ENCODE measurements around the gene PSKH1. TPM values are rescaled to one million over a fixed set of nuclear protein-coding genes. Genes with fewer than 3 reads are reported as not detected.
A peak's percentile ranks its signal among the peaks of the same experiment; 100 is the strongest.
"Not testable (repeated sequence)": the region's sequence is repeated elsewhere in the genome, so short reads cannot be mapped to it uniquely, and the experiment has no call there.

Gene PSKH1
- polyA plus RNA-seq, 4 donors, result 13.8 to 29.2 (median 23.6) TPM

GRCh38 chr16:67934306-67935100 is 41.4 kb downstream of the PSKH1 start:
- no peaks in the 10 kb centered on the region for H3K9me3 ChIP-seq (ENCODE audit: control insufficient read depth in 2 of 2, insufficient read depth in 1 of 2, low read depth in 1 of 2, low read length in 1 of 2)
- FAIRE-seq (no peak), DNase-seq (no peak)
- H3K4me3 ChIP-seq (ENCODE audit: low read depth in 1 of 3, low read length in 3 of 3), result peak overlapping the region in 1 of 3 donors; percentile 90
- peaks cover 0 to 69% (median 2%) of the 10 kb centered on the region in 3 donors for H3K36me3 ChIP-seq (ENCODE audit: control insufficient read depth in 3 of 3, insufficient read depth in 2 of 3, low read depth in 1 of 3, low read length in 3 of 3)
- H3K27ac ChIP-seq (ENCODE audit: low read depth in 1 of 3, low read length in 2 of 3), result no peak overlapping the region
- no peaks in the 10 kb centered on the region for H3K27me3 ChIP-seq (ENCODE audit: control insufficient read depth in 3 of 3, insufficient read depth in 3 of 3, low read length in 3 of 3)
- peaks cover 5 to 19% (median 8%) of the 10 kb centered on the region in 3 donors for H3K4me1 ChIP-seq (ENCODE audit: control insufficient read depth in 3 of 3, insufficient read depth in 2 of 3, low read depth in 1 of 3, low read length in 2 of 3)
- 72 to 83% (median 75%) methylated on average over 13 of the region's 13 CpGs for WGBS, 3 donors

- no peaks in the 10 kb centered on the region for H3K9me3 ChIP-seq (ENCODE audit: control insufficient read depth in 2 of 2, insufficient read depth in 1 of 2, low read depth in 1 of 2, low read length in 1 of 2)
- H3K27ac ChIP-seq (ENCODE audit: low read depth in 1 of 3, low read length in 2 of 3), result peak overlapping the region in 2 of 3 donors; percentile 9 to 95
- no peak for DNase-seq
- 49 to 59% (median 59%) methylated on average over 13 of the region's 13 CpGs for WGBS, 3 donors
- H3K36me3 ChIP-seq (ENCODE audit: control insufficient read depth in 3 of 3, insufficient read depth in 2 of 3, low read depth in 1 of 3, low read length in 3 of 3), result peaks cover 0 to 69% (median 2%) of the 10 kb centered on the region in 3 donors
- peak overlapping the region in 2 of 3 donors; percentile 85 to 90 for H3K4me3 ChIP-seq (ENCODE audit: low read depth in 1 of 3, low read length in 3 of 3)
- no peak for FAIRE-seq
- peaks cover 5 to 19% (median 8%) of the 10 kb centered on the region in 3 donors for H3K4me1 ChIP-seq (ENCODE audit: control insufficient read depth in 3 of 3, insufficient read depth in 2 of 3, low read depth in 1 of 3, low read length in 2 of 3)
- no peaks in the 10 kb centered on the region for H3K27me3 ChIP-seq (ENCODE audit: control insufficient read depth in 3 of 3, insufficient read depth in 3 of 3, low read length in 3 of 3)
Measured at GRCh38 chr16:67935101-67935401, 42.0 kb downstream of the PSKH1 start.

GRCh38 chr16:67935402-67936123 is 42.5 kb downstream of the PSKH1 start:
- peaks cover 5 to 19% (median 8%) of the 10 kb centered on the region in 3 donors for H3K4me1 ChIP-seq (ENCODE audit: control insufficient read depth in 3 of 3, insufficient read depth in 2 of 3, low read depth in 1 of 3, low read length in 2 of 3)
- H3K4me3 ChIP-seq (ENCODE audit: low read depth in 1 of 3, low read length in 3 of 3), result peak overlapping the region; percentile 85 to 90 (median 86)
- H3K9me3 ChIP-seq (ENCODE audit: control insufficient read depth in 2 of 2, insufficient read depth in 1 of 2, low read depth in 1 of 2, low read length in 1 of 2), result no peaks in the 10 kb centered on the region
- FAIRE-seq (no peak), DNase-seq (peak; percentile 97 to 98)
- 3 to 4% (median 3%) methylated on average over 49 to 55 of the region's 55 CpGs for WGBS, 3 donors
- H3K27me3 ChIP-seq (ENCODE audit: control insufficient read depth in 3 of 3, insufficient read depth in 3 of 3, low read length in 3 of 3), result no peaks in the 10 kb centered on the region
- H3K36me3 ChIP-seq (ENCODE audit: control insufficient read depth in 3 of 3, insufficient read depth in 2 of 3, low read depth in 1 of 3, low read length in 3 of 3), result peaks cover 0 to 67% (median 2%) of the 10 kb centered on the region in 3 donors
- H3K27ac ChIP-seq (ENCODE audit: low read depth in 1 of 3, low read length in 2 of 3), result peak overlapping the region; percentile 95 to 98 (median 96)

GRCh38 chr16:67936124-67936879 is 43.2 kb downstream of the PSKH1 start, which contains the start of gene PSMB10:
Gene PSMB10 (minus strand): TSS chr16:67936850. CDS start chr16:67936749, 101 bp downstream.
- Histone ChIP-seq H3K27me3 (ENCODE audit: control insufficient read depth in 3 of 3, insufficient read depth in 3 of 3, low read length in 3 of 3) (no peaks in the 10 kb centered on the region), H3K4me1 (ENCODE audit: control insufficient read depth in 3 of 3, insufficient read depth in 2 of 3, low read depth in 1 of 3, low read length in 2 of 3) (peaks cover 5 to 19% (median 8%) of the 10 kb centered on the region in 3 donors), H3K36me3 (ENCODE audit: control insufficient read depth in 3 of 3, insufficient read depth in 2 of 3, low read depth in 1 of 3, low read length in 3 of 3) (peaks cover 0 to 60% (median 2%) of the 10 kb centered on the region in 3 donors), H3K27ac (ENCODE audit: low read depth in 1 of 3, low read length in 2 of 3) (peak within 1 kb of the TSS; percentile 95 to 98 (median 96)), H3K4me3 (ENCODE audit: low read depth in 1 of 3, low read length in 3 of 3) (peak within 1 kb of the TSS; percentile 85 to 90 (median 86)), H3K9me3 (ENCODE audit: control insufficient read depth in 2 of 2, insufficient read depth in 1 of 2, low read depth in 1 of 2, low read length in 1 of 2) (no peaks in the 10 kb centered on the region)
- 0% methylated on average over 50 to 54 of the region's 54 CpGs for WGBS, 3 donors
- FAIRE-seq (no peak), DNase-seq (peak in 1 of 2 donors; percentile 88)

GRCh38 chr16:67936880-67937605 is 44.0 kb downstream of the PSKH1 start:
- no peaks in the 10 kb centered on the region for H3K9me3 ChIP-seq (ENCODE audit: control insufficient read depth in 2 of 2, insufficient read depth in 1 of 2, low read depth in 1 of 2, low read length in 1 of 2)
- H3K4me3 ChIP-seq (ENCODE audit: low read depth in 1 of 3, low read length in 3 of 3), result peak overlapping the region; percentile 85 to 90 (median 86)
- whole genome bisulfite sequencing, 3 donors, result 41 to 45% (median 44%) methylated on average over 6 of the region's 6 CpGs
- H3K36me3 ChIP-seq (ENCODE audit: control insufficient read depth in 3 of 3, insufficient read depth in 2 of 3, low read depth in 1 of 3, low read length in 3 of 3), result peaks cover 0 to 60% (median 2%) of the 10 kb centered on the region in 3 donors
- H3K27ac ChIP-seq (ENCODE audit: low read depth in 1 of 3, low read length in 2 of 3), result peak overlapping the region; percentile 95 to 98 (median 96)
- FAIRE-seq, result no peak
- DNase-seq, result peak in 1 of 2 donors; percentile 92
- peaks cover 5 to 19% (median 8%) of the 10 kb centered on the region in 3 donors for H3K4me1 ChIP-seq (ENCODE audit: control insufficient read depth in 3 of 3, insufficient read depth in 2 of 3, low read depth in 1 of 3, low read length in 2 of 3)
- no peaks in the 10 kb centered on the region for H3K27me3 ChIP-seq (ENCODE audit: control insufficient read depth in 3 of 3, insufficient read depth in 3 of 3, low read length in 3 of 3)

GRCh38 chr16:67937713-67938112 is 44.7 kb downstream of the PSKH1 start:
- not testable (repeated sequence) for H3K4me3 ChIP-seq (ENCODE audit: low read depth in 1 of 3, low read length in 3 of 3); H3K9me3 ChIP-seq (ENCODE audit: control insufficient read depth in 2 of 2, insufficient read depth in 1 of 2, low read depth in 1 of 2, low read length in 1 of 2); H3K27me3 ChIP-seq (ENCODE audit: control insufficient read depth in 3 of 3, insufficient read depth in 3 of 3, low read length in 3 of 3); FAIRE-seq; DNase-seq
- Histone ChIP-seq H3K4me1 (ENCODE audit: control insufficient read depth in 3 of 3, insufficient read depth in 2 of 3, low read depth in 1 of 3, low read length in 2 of 3) (peaks cover 5 to 19% (median 8%) of the 10 kb centered on the region in 3 donors), H3K27ac (ENCODE audit: low read depth in 1 of 3, low read length in 2 of 3) (peak overlapping the region in 1 of 3 donors; percentile 95), H3K36me3 (ENCODE audit: control insufficient read depth in 3 of 3, insufficient read depth in 2 of 3, low read depth in 1 of 3, low read length in 3 of 3) (peaks cover 0 to 61% (median 2%) of the 10 kb centered on the region in 3 donors)
- 86 to 98% (median 96%) methylated on average over 5 of the region's 5 CpGs for WGBS, 3 donors

GRCh38 chr16:67939507-67940445 is 46.7 kb downstream of the PSKH1 start:
- Histone ChIP-seq H3K9me3 (ENCODE audit: control insufficient read depth in 2 of 2, insufficient read depth in 1 of 2, low read depth in 1 of 2, low read length in 1 of 2) (no peaks in the 10 kb centered on the region), H3K27ac (ENCODE audit: low read depth in 1 of 3, low read length in 2 of 3) (no peak overlapping the region), H3K36me3 (ENCODE audit: control insufficient read depth in 3 of 3, insufficient read depth in 2 of 3, low read depth in 1 of 3, low read length in 3 of 3) (peaks cover 0 to 61% (median 2%) of the 10 kb centered on the region in 3 donors), H3K27me3 (ENCODE audit: control insufficient read depth in 3 of 3, insufficient read depth in 3 of 3, low read length in 3 of 3) (no peaks in the 10 kb centered on the region), H3K4me1 (ENCODE audit: control insufficient read depth in 3 of 3, insufficient read depth in 2 of 3, low read depth in 1 of 3, low read length in 2 of 3) (peaks cover 5 to 25% (median 8%) of the 10 kb centered on the region in 3 donors), H3K4me3 (ENCODE audit: low read depth in 1 of 3, low read length in 3 of 3) (no peak overlapping the region)
- DNase-seq, result peak in 1 of 2 donors; percentile 52
- WGBS, 3 donors, result 49 to 72% (median 58%) methylated on average over 33 of the region's 33 CpGs
- no peak for FAIRE-seq

All from small intestine (tissue), 7 donors.